GM10266 (cell line): ENCODE measurements around the gene BHLHE41.

Source experiments
- DNase-seq: peaks from one replicate; pipeline ENCODE4 v3.0.0; 2012; ENCODE audit errors: extremely low spot score
- TF ChIP-seq, protein P1 (sequence below): IDR thresholded peaks from 2 replicates; pipeline ENCODE4 v1.5.1; 2012; ENCODE audit warnings: mild to moderate bottlenecking, low read depth; ENCODE audit not compliant: control insufficient read depth, insufficient read depth; ENCODE audit errors: missing control alignments

The BHLHE41 gene

DNA sequence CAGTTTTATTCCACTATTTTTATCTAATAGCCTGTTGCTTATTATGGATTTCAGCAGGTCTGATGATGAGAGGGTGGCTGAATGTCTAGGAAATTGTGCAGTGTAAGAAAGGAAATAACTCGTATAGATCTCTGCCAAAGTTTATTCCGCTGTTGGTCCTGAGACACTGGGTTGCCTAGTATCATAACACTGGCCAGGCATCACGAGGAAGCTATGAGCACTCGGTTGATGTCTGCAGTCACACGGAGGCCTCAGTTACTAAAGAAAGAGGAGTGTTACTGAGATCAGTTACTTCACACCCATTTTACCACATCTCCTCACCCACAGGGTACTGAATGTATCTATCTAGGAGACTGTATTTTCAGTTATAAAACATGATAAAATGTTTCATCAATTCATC lies 21.9 kb downstream of the BHLHE41 start:
- no peak for DNase-seq
- TF ChIP-seq, protein P1, sequence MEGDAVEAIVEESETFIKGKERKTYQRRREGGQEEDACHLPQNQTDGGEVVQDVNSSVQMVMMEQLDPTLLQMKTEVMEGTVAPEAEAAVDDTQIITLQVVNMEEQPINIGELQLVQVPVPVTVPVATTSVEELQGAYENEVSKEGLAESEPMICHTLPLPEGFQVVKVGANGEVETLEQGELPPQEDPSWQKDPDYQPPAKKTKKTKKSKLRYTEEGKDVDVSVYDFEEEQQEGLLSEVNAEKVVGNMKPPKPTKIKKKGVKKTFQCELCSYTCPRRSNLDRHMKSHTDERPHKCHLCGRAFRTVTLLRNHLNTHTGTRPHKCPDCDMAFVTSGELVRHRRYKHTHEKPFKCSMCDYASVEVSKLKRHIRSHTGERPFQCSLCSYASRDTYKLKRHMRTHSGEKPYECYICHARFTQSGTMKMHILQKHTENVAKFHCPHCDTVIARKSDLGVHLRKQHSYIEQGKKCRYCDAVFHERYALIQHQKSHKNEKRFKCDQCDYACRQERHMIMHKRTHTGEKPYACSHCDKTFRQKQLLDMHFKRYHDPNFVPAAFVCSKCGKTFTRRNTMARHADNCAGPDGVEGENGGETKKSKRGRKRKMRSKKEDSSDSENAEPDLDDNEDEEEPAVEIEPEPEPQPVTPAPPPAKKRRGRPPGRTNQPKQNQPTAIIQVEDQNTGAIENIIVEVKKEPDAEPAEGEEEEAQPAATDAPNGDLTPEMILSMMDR = no peak

DNA sequence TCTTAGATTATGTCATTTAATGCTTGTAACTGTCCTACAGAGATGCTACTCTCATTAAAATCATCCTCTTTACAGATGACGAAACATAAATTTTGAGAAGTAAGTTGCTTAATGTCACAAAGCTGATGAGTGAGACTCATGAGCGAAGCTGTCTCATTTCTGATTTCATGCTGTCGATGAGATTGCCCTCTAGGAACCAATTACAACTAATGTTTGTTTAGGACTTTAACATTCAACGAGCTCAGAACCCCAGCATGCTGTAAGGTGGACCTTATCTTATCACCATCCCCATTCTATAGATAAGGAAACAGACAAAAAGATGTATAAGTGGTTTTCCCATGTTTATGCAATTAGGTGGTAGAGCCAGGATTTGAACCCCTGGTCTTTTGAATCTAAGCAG lies 23.1 kb downstream of the BHLHE41 start:
- no peak for DNase-seq
- TF ChIP-seq, protein P1 = no peak

DNA sequence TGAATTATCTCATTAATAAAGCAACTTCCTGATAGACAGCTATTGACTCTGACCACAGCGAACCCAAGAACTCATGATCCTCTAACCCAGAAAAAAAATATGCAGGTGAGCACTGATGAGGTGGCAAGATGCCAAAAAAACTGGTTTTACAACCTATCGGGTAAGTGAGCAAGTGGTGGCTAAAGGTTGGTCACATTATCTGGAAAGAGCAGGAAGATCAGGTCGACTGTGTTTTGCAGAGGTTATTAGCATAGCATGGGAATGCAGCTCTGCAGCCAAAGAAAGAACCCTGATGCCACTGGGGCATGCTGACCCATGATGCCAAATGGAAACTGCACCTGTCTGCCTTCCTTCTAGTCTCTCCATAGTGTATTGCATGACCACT lies 23.5 kb downstream of the BHLHE41 start:
- TF ChIP-seq, protein P1 = no peak
- DNase-seq = no peak

DNA sequence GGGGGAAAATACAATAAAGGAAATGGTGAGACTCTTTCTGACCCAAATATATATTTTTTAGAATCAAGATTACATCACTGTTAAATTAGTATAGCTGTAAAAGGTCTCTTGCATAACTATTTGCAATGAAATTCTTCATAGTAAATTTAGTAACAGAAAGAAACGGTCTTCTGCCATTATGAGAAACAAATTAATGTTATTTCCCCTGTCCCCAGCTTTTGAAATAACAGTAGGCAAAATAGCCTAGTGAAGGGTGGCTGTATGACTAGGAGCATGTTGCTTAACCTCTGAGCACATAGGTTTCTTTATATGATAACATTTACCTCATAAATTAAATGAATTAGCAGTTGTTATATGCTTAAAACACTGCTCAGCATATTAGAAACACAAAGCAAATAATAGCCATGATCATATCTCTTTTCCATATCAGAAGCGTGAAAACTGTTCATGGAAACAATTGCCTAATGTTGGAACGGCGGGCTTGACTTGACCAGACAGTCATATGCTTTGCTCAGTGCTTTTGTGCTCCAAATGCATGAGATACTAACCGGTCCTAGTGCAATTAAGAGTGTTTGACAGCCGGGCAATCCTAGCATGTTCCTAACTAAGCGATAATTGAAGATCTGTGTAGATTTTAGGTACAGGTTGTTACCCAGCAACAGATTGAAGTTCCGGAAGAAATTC lies 24.0 kb downstream of the BHLHE41 start:
- TF ChIP-seq, protein P1 = no peak
- no peak for DNase-seq

DNA sequence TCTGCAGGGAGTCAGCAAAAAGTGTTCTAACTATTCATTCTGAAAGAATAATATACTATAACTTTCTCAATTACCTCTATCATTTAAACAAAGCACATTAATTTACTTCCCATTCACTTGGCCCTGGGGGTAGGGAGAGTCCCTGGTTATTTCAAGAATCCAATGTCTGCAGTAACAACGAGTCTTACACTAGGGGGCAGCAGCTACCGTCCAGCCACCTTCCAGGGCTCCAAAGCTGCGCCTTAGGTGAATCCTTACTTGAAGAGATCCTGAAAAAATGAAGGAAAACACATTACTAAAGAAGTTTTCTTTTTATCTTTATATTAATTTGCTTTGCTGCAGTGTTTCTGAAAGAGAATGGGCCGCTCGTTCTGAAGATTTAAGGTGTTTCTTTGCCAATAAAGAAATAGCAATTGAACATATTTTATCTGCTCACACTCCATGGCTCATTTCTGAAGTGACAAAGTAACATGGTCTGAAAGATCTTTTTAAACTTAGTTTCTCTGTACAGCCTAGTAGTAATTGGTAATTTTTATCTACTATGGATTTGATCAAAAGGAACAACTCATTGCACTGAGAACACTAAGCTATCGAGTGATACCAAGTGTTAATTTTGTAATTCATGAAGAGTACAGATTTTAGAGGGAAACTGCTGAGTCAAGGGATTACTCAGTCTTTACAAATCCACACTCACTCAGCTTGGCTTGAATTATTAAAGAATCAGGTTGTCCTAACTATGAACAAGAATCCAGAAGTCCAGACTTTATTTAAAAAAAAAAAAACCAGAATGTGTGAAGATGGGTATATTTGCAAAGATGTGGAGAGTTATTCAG lies 27.6 kb downstream of the BHLHE41 start:
- DNase-seq = peak; percentile 76
- TF ChIP-seq, protein P1 = peak; percentile 91

DNA sequence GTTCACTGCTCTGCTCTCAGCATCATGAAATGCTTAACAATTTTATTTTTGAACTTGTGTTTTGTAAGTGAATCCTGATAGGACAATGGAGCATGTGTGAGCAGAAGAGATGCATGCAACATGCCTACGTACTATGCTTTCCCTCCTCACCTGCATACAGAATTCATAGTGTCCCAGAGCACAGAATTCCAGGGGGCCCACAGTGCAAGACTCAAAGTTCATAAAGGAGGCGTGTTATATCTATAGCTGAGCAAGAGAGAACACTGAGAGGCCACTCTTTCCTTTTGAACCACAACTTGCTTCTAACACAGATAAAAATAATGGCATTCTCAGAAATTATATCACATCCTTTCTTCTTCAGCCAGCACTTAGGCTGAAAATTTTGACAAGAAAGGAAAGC lies 28.8 kb downstream of the BHLHE41 start:
- no peak for DNase-seq
- TF ChIP-seq, protein P1 = no peak

DNA sequence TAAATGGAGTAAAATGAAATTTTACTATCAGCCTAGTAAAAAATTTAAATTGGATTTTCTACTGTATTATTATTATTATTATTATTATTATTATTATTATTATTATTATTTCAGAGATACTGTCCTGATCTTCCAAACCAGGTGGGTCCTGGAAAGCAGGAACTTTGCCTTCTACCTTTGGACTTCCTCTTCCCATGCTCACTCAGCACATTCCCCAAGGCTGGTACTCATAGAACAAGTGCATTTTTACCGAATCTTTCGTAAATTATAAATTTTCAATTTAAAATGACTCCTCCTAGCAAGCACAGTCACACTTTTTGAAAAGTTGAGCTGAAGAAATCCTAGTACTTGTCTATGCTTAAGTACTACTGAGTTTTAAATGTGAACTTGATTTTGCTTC lies 29.7 kb downstream of the BHLHE41 start:
- TF ChIP-seq, protein P1 = no peak
- no peak for DNase-seq
